GM19240 (cell line): ENCODE data around the gene PRICKLE1.
"Not testable (repeated sequence)": the region's sequence is repeated elsewhere in the genome, so short reads cannot be mapped to it uniquely, and the experiment has no call there.

ENCODE experiments used
- DNase-seq: peaks from one replicate; pipeline ENCODE4 v3.0.0; 2011; ENCODE audit warnings: low spot score; ENCODE audit not compliant: insufficient read length

Gene PRICKLE1

GRCh38 chr12:42557586-42558172, 31.9 kb downstream of the PRICKLE1 start:
- no peak for DNase-seq

GRCh38 chr12:42556917-42557316, 32.6 kb downstream of the PRICKLE1 start:
- DNase-seq, result no peak

GRCh38 chr12:42552822-42553221, 36.7 kb downstream of the PRICKLE1 start:
- no peak for DNase-seq

- no peak for DNase-seq
Measured at GRCh38 chr12:42550800-42551199, 38.7 kb downstream of the PRICKLE1 start.

- no peak for DNase-seq
Measured at GRCh38 chr12:42546709-42547108, 42.8 kb downstream of the PRICKLE1 start.

- DNase-seq, result no peak
Measured at GRCh38 chr12:42541965-42542364, 47.6 kb downstream of the PRICKLE1 start.

- not testable (repeated sequence) for DNase-seq
Measured at GRCh38 chr12:42541308-42541707, 48.2 kb downstream of the PRICKLE1 start.

- no peak for DNase-seq
Measured at GRCh38 chr12:42539696-42540095, 49.9 kb downstream of the PRICKLE1 start.

GRCh38 chr12:42538203-42538602, 51.3 kb downstream of the PRICKLE1 start:
- DNase-seq, result no peak

- DNase-seq, result no peak
Measured at GRCh38 chr12:42534184-42534838, 55.2 kb downstream of the PRICKLE1 start.

GRCh38 chr12:42530284-42530683, 59.3 kb downstream of the PRICKLE1 start:
- no peak for DNase-seq

GRCh38 chr12:42525444-42525843, 64.1 kb downstream of the PRICKLE1 start:
- DNase-seq, result no peak

- no peak for DNase-seq
Measured at GRCh38 chr12:42524716-42525115, 64.8 kb downstream of the PRICKLE1 start.

GRCh38 chr12:42516573-42516972, 73.0 kb downstream of the PRICKLE1 start:
- DNase-seq, result no peak

- DNase-seq, result no peak
Measured at GRCh38 chr12:42511656-42512055, 77.9 kb downstream of the PRICKLE1 start.

- no peak for DNase-seq
Measured at GRCh38 chr12:42510823-42511222, 78.7 kb downstream of the PRICKLE1 start.

GRCh38 chr12:42508913-42509460, 80.6 kb downstream of the PRICKLE1 start:
- no peak for DNase-seq

GRCh38 chr12:42507565-42507964, 82.0 kb downstream of the PRICKLE1 start:
- DNase-seq, result no peak

- no peak for DNase-seq
Measured at GRCh38 chr12:42507081-42507480, 82.5 kb downstream of the PRICKLE1 start.

GRCh38 chr12:42504049-42504448, 85.5 kb downstream of the PRICKLE1 start:
- DNase-seq, result no peak

GRCh38 chr12:42502682-42503081, 86.9 kb downstream of the PRICKLE1 start:
- no peak for DNase-seq

GRCh38 chr12:42498549-42499247, 90.8 kb downstream of the PRICKLE1 start:
- DNase-seq, result no peak
